HepG2 (cell line): ENCODE data around the gene MRPS25. TPM values are rescaled to one million over a fixed set of nuclear protein-coding genes. Genes with fewer than 3 reads are reported as not detected.
A peak's percentile ranks its signal among the peaks of the same experiment; 100 is the strongest.

Source experiments
- AGO1 ChIP-seq: fragments of 200-400 bp; formaldehyde crosslinking; IDR thresholded peaks from 2 replicates; pipeline ENCODE4 v1.6.1; 2017; ENCODE audit warnings: mild to moderate bottlenecking, low read depth, low read length, moderate library complexity; ENCODE audit not compliant: poor library complexity, severe bottlenecking
- ATF1 ChIP-seq: IDR thresholded peaks from 2 replicates; pipeline ENCODE4 v1.6.1; 2016; ENCODE audit warnings: mild to moderate bottlenecking, control low read depth
- ATF4 ChIP-seq, 2 experiments: fragments of 450-650 bp in 1 of 2; sonication (generic) in 1 of 2; formaldehyde crosslinking; IDR thresholded peaks; 2 replicates each; pipeline versions ENCODE4 v1.5.0 to v1.8.0; 2020 to 2022; ENCODE audit warnings: mild to moderate bottlenecking in 1 of 2, missing genetic modification reagents in 1 of 2
- DR1 ChIP-seq: sonication (generic); formaldehyde crosslinking; IDR thresholded peaks from 2 replicates; pipeline ENCODE4 v1.8.0; 2021; ENCODE audit warnings: mild to moderate bottlenecking, missing genetic modification reagents, inconsistent platforms
- ELK4 ChIP-seq: sonication (generic); formaldehyde crosslinking; IDR thresholded peaks from 2 replicates; pipeline ENCODE4 v1.9.0; 2021; ENCODE audit warnings: missing genetic modification reagents, borderline replicate concordance
- ETV5 ChIP-seq: IDR thresholded peaks from 2 replicates; pipeline ENCODE4 v1.6.1; 2018; ENCODE audit warnings: missing biosample characterization, missing genetic modification reagents, inconsistent platforms, borderline replicate concordance
- FOXA3 ChIP-seq: IDR thresholded peaks from 2 replicates; pipeline ENCODE4 v1.6.1; 2016; ENCODE audit warnings: missing genetic modification reagents, missing compliant biosample characterization
- FOXP1 ChIP-seq, 2 experiments: fragments of 450-650 bp in 1 of 2; IDR thresholded peaks; 2 replicates each; pipeline ENCODE4 v1.6.1; 2017 to 2018; ENCODE audit warnings: antibody characterized with exemption in 1 of 2
- JUNB ChIP-seq: sonication (generic); formaldehyde crosslinking; IDR thresholded peaks from 2 replicates; pipeline ENCODE4 v1.8.0; 2022; ENCODE audit warnings: missing genetic modification reagents, mild to moderate bottlenecking, borderline replicate concordance
- MBD4 ChIP-seq: IDR thresholded peaks from 2 replicates; pipeline ENCODE4 v1.6.1; 2012; ENCODE audit warnings: low read length, inconsistent platforms, borderline replicate concordance
- NR2F1 ChIP-seq, 2 experiments: fragments of 450-650 bp in 1 of 2; formaldehyde crosslinking in 1 of 2; IDR thresholded peaks; 2 replicates each; pipeline versions ENCODE4 v1.5.0 to v1.6.1; 2016 to 2020; ENCODE audit warnings: mild to moderate bottlenecking in 1 of 2, missing compliant biosample characterization in 1 of 2, missing genetic modification reagents in 1 of 2, moderate library complexity in 1 of 2
- PITX1 ChIP-seq: sonication (generic); formaldehyde crosslinking; IDR thresholded peaks from 2 replicates; pipeline ENCODE4 v1.5.1; 2020; ENCODE audit warnings: mild to moderate bottlenecking, missing genetic modification reagents
- STAT6 ChIP-seq: sonication (generic); formaldehyde crosslinking; IDR thresholded peaks from 2 replicates; pipeline ENCODE4 v1.4.0; 2020; ENCODE audit warnings: missing genetic modification reagents, mild to moderate bottlenecking, borderline replicate concordance
- TP53 ChIP-seq: sonication (generic); formaldehyde crosslinking; conservative IDR thresholded peaks from 2 replicates; pipeline ENCODE4 v1.4.0; 2020; ENCODE audit warnings: missing genetic modification reagents
- ZBTB20 ChIP-seq: sonication (generic); formaldehyde crosslinking; IDR thresholded peaks from 2 replicates; pipeline ENCODE4 v1.8.1; 2023; ENCODE audit warnings: missing genetic modification reagents, low read depth, mild to moderate bottlenecking, borderline replicate concordance
- ZFP62 ChIP-seq: sonication (generic); formaldehyde crosslinking; IDR thresholded peaks from 2 replicates; pipeline ENCODE4 v1.4.0; 2020; ENCODE audit warnings: missing genetic modification reagents
- ZNF20 ChIP-seq: sonication (generic); formaldehyde crosslinking; IDR thresholded peaks from 2 replicates; pipeline ENCODE4 v1.4.0; 2020; ENCODE audit warnings: mild to moderate bottlenecking, moderate library complexity, missing genetic modification reagents
- ZNF225 ChIP-seq: sonication (generic); formaldehyde crosslinking; IDR thresholded peaks from 2 replicates; pipeline ENCODE4 v1.4.0; 2020; ENCODE audit warnings: mild to moderate bottlenecking, missing genetic modification reagents
- ZNF260 ChIP-seq: sonication (generic); formaldehyde crosslinking; IDR thresholded peaks from 2 replicates; pipeline ENCODE4 v1.4.0; 2020; ENCODE audit warnings: missing genetic modification reagents, low read depth, mild to moderate bottlenecking, borderline replicate concordance
- ZNF607 ChIP-seq: sonication (generic); formaldehyde crosslinking; IDR thresholded peaks from 2 replicates; pipeline ENCODE4 v1.5.1; 2020; ENCODE audit warnings: missing genetic modification reagents, mild to moderate bottlenecking, borderline replicate concordance
- ZNF703 ChIP-seq: sonication (generic); formaldehyde crosslinking; IDR thresholded peaks from 2 replicates; pipeline ENCODE4 v1.5.1; 2020; ENCODE audit warnings: missing genetic modification reagents, mild to moderate bottlenecking, moderate library complexity, borderline replicate concordance
- ZNF724P ChIP-seq: sonication (generic); formaldehyde crosslinking; IDR thresholded peaks from 2 replicates; pipeline ENCODE4 v1.8.0; 2022; ENCODE audit warnings: missing genetic modification reagents, borderline replicate concordance
- ZNF883 ChIP-seq: sonication (generic); formaldehyde crosslinking; IDR thresholded peaks from 2 replicates; pipeline ENCODE4 v1.5.1; 2020; ENCODE audit warnings: mild to moderate bottlenecking, missing genetic modification reagents; ENCODE audit errors: not compliant biosample characterization
- polyA plus RNA-seq, 8 experiments: library from polyadenylated mRNA; depleted of rRNA in 3 of 8; stranded (reverse) in 7 of 8; unstranded in 1 of 8; fragments of >200 nt; fragmentation: Illumina TruSeq in 4 of 8; extraction: Trizol in 4 of 8; gene quantifications; 2 replicates each; pipeline versions ENCODE4 v1.2.1 to v1.2.3, GENCODE V29; 2011 to 2016; ENCODE audit warnings: low read depth in 4 of 8, missing spikeins in 1 of 8, mixed read lengths in 1 of 8; ENCODE audit not compliant: insufficient read depth in 1 of 8
- total RNA-seq, 5 experiments: library from RNA; depleted of rRNA; stranded (reverse); fragments of >200 nt; fragmentation: Illumina TruSeq; extraction: Trizol; gene quantifications; 2 replicates each; pipeline ENCODE4 v1.2.3, GENCODE V29; 2016; ENCODE audit warnings: low read depth in 1 of 5

Gene MRPS25
- total and polyA plus RNA-seq, 2 of the 13 experiments (the other 11 are each of a cell fraction or from before 2014, with no cell fraction given) = 60.1 to 74.3 TPM

- TF ChIP-seq FOXP1 (IDR thresholded peaks at IDR 0.05) (no peak), FOXP1 (CRISPR knock-in tag; IDR thresholded peaks at IDR 0.05) (0 out of 2 replicates have a peak, but pooled peaks have one; percentile 0), ZNF703 (no peak), PITX1 (CRISPR knock-in tag) (peak; percentile 47; the same call in 1 of the 2 replicates), TP53 (CRISPR knock-in tag) (0 out of 2 replicates have a peak, but pooled peaks have one; percentile 28), STAT6 (no peak), FOXA3 (no peak), AGO1 (no peak), ETV5 (CRISPR knock-in tag) (no peak), MBD4 (no peak), ATF1 (no peak), ZNF225 (CRISPR knock-in tag) (no peak), ZNF20 (CRISPR knock-in tag) (no peak), ATF4 (CRISPR knock-in tag; IDR thresholded peaks at IDR 0.05) (no peak), NR2F1 (CRISPR knock-in tag; IDR thresholded peaks at IDR 0.05) (no peak), ZNF607 (CRISPR knock-in tag) (no peak), ZFP62 (CRISPR knock-in tag) (no peak), JUNB (CRISPR knock-in tag) (no peak), DR1 (no peak), ZBTB20 (CRISPR knock-in tag) (peak; percentile 16; the same call in 1 of the 2 replicates), ZNF724P (CRISPR knock-in tag) (no peak; the same call in 1 of the 2 replicates), ZNF260 (no peak), ELK4 (CRISPR knock-in tag) (no peak), ZNF883 (CRISPR knock-in tag) (no peak)
Measured at GRCh38 chr3:15099364-15100098, 34.4 kb upstream of the MRPS25 start (continued).
